GM13977 (cell line): ENCODE results near the gene DGKI.

Experiments used
- DNase-seq: peaks from one replicate; pipeline ENCODE4 v3.0.0; 2012; ENCODE audit warnings: low spot score
- in situ Hi-C: fragments of 300-500 bp; cut with MboI; formaldehyde crosslinking; loops from one replicate; pipeline ENCODE4 v1.12.0; 2022; ENCODE audit warnings: low sequenced_read_pairs, low pct_unique_long_range_greater_than_20kb, mixed read lengths, inconsistent platforms; ENCODE audit not compliant: unreplicated experiment
- TF ChIP-seq, protein P1 (sequence below): IDR thresholded peaks from 2 replicates; pipeline ENCODE4 v1.5.1; 2012; ENCODE audit warnings: mild to moderate bottlenecking, control low read depth; ENCODE audit not compliant: insufficient read depth; ENCODE audit errors: extremely low read depth, missing control alignments

Gene DGKI

DNA sequence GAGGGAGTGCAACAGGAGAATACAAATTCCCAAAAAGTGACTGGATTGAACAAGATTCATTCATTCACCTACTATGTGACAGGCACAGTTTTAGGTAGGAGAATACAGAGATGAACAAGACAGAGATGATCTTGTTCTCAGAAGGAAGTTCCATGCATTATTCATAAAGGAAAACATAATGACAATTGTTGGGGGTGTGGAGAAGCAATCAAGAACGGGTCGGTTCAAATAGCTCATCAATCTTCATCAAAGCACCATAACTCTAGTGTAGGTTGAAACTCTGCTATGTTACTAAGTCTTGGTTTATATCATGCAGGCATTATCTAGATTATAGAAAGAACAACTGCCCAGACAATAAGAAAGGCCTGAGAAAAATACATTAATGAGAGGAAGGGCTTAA lies 243.7 kb downstream of the DGKI start:
- DNase-seq = no peak
- in situ Hi-C loops = loop anchor here (25.0 kb wide), 1 partner anchor 1134 kb away; no protein-coding TSS in a partner anchor
- TF ChIP-seq, protein P1, sequence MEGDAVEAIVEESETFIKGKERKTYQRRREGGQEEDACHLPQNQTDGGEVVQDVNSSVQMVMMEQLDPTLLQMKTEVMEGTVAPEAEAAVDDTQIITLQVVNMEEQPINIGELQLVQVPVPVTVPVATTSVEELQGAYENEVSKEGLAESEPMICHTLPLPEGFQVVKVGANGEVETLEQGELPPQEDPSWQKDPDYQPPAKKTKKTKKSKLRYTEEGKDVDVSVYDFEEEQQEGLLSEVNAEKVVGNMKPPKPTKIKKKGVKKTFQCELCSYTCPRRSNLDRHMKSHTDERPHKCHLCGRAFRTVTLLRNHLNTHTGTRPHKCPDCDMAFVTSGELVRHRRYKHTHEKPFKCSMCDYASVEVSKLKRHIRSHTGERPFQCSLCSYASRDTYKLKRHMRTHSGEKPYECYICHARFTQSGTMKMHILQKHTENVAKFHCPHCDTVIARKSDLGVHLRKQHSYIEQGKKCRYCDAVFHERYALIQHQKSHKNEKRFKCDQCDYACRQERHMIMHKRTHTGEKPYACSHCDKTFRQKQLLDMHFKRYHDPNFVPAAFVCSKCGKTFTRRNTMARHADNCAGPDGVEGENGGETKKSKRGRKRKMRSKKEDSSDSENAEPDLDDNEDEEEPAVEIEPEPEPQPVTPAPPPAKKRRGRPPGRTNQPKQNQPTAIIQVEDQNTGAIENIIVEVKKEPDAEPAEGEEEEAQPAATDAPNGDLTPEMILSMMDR = no peak

DNA sequence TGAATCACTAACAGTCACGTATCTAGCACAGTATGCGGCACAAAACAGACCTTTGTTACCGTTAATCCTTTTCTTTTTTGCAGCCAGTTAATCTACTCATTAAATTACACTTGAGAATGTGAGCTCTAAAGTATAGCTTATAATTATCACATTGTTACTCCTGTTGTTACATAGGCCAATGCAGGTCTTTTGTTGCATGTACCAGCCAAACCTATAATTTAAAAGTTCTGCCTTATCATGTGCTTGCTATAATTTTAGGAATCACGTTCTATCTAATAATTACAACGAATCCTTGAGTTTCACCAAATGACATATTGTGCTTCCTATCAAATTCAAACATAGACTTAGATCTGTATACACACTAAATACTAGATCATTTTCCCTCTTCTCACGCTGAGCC lies 245.1 kb downstream of the DGKI start:
- DNase-seq = no peak
- TF ChIP-seq, protein P1 = no peak
- in situ Hi-C loops = loop anchor here (25.0 kb wide), 1 partner anchor 1136 kb away; no protein-coding TSS in a partner anchor

DNA sequence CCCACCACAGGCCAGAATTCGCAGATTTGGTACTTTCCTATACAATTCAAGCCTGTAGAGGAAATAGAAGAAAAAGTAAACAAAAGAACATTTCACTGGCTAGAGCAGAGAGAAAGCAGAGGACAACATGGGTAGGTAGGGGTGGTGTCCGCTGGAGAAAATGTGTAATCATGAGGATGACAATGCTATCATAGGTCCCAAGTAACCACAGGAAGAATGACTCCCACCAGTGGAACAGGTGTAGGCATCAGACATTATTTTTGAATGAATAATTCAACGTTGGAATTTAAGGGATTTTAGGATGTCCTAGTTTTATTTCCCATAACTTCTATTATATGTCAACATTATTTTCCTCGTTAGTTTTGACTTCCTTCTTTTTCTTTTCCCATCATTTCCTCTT lies 248.9 kb downstream of the DGKI start:
- in situ Hi-C loops = no loop called here
- TF ChIP-seq, protein P1 = no peak
- no peak for DNase-seq

DNA sequence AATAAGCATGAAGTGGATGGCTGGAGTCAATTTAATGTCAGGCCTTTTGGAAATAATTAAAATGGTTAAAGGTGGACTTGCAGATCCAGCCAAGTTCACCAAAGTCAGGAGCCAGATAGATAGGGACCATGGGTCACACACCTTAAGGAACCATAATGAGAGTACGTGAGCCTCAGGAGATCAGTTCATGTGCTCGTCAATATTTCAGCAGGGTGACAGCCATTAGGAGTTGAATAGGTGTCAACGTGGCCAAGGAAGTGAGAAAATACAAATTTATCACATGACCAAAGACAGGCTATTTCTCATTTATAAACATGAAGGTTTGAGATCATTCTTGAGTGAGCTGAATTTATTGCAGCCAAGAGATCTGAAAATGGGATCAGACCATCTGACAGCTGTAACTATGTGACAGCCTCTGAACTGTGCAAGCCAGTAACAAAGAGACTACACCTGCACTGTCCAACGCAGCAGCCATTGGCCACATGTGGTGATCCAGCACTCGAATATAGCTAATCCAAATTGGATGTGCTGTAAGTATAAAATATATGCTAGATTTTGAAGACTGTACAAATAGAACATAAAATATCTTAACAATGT lies 253.6 kb downstream of the DGKI start:
- TF ChIP-seq, protein P1 = no peak
- no peak for DNase-seq
- in situ Hi-C loops = no loop called here

DNA sequence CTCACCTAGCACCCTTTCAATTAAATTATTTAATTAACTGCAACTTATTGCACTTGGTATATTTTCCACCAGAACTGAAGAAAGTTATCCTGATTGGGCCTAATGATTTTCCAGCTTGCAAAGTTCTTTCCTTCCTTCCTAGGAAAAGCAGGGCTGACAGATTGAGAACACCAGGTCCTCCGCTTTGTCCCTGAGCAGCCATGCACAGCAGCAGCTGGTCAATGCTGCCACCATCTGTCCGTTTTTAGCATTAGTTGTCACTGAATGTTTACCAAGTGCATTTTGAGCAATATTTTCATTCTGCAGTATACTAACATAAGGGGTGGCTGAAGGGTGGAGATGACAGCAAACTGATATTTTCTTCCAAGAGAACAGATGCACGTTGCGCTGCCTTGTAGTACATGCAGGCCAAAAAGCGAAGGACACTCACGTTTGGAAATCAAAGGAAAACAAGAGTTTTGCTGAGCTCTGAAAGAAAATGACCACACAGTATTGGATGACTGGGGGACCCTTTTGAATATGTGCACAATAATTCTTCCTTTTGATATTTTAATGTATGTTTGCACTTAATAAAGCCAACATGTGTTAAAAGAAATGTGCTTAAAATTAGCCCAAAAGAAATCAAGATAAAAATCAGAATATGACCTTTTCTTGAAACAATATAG lies 254.4 kb downstream of the DGKI start:
- in situ Hi-C loops = no loop called here
- TF ChIP-seq, protein P1 = peak; percentile 61
- peak; percentile 23 for DNase-seq

DNA sequence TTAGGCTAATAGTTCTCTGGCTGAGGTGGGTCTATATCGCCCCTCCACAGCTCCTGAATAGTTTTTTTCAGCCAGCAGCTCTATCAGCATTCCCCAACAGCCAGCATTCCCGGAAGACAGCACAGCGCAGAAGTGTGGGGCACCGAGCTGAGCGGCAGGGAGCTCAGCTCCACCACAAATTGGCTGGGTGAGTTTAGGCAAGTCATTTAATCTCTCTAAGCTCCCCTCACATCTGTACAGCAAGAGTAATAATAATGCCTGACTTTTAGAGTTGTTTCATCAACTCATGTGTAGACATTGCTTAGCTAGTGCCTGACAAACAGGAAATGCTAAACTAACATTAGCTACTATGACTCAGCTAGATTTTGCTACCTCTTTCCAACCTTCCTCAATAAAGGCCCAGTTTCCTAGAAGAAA lies 255.3 kb downstream of the DGKI start:
- TF ChIP-seq, protein P1 = no peak
- no peak for DNase-seq
- in situ Hi-C loops = no loop called here
